Smooth muscle cell (in vitro differentiated cells): ENCODE results near the gene SLC16A7. TPM values are rescaled to one million over a fixed set of nuclear protein-coding genes. Genes with fewer than 3 reads are reported as not detected.

Experiments
- polyA plus RNA-seq: library from polyadenylated mRNA; unstranded; fragments of >200 nt; fragmentation: Nextera tagmentation; extraction: Ambion mirVana; gene quantifications from 2 replicates; pipeline ENCODE4 v1.2.1, GENCODE V29; 2016
- small RNA-seq: library from RNA; depleted of rRNA; stranded (forward); fragments of <200 nt; gene quantifications from one replicate; pipeline ENCODE3, GENCODE V24; 2014
- total RNA-seq: library from RNA; depleted of rRNA; stranded (reverse); fragments of >200 nt; gene quantifications from 2 replicates; pipeline ENCODE4 v1.2.3, GENCODE V29; 2014

Gene SLC16A7
- total and polyA plus RNA-seq, 2 experiments from 2014 or later: 1.6 to 13.8 TPM

Small RNA genes within 50 kb of the gene (small RNA-seq; reads per million reads assigned to genes)
- gene AC079905.2 (not detected), gene RNU4-20P (not detected)
